Measurements from ENCODE around the gene POLR2E.

GRCh38 chr19:1138121-1138520 is 42.9 kb upstream of the POLR2E start:
- TF ChIP-seq CTCF (IDR thresholded peaks at IDR 0.05): no peak
- TF ChIP-seq POLR2A (IDR thresholded peaks at IDR 0.05): no peak
